GM23248 (cell line): ENCODE data around the gene DOCK6. TPM values are rescaled to one million over a fixed set of nuclear protein-coding genes. Genes with fewer than 3 reads are reported as not detected.

Experiments used
- DNase-seq: peaks from one replicate; pipeline ENCODE4 v3.0.0-alpha.2; 2015
- H2AFZ ChIP-seq: fragments of 200-600 bp; sonication (generic); 2 replicates; pipeline ENCODE4 v1.6.1; 2016; ENCODE audit warnings: antibody characterized with exemption
- H3F3A ChIP-seq: fragments of 200-600 bp; sonication (generic); 2 replicates; pipeline ENCODE4 v1.6.1; 2016; ENCODE audit warnings: mild to moderate bottlenecking, antibody characterized with exemption, mixed run types; ENCODE audit not compliant: insufficient read depth
- H3K27ac ChIP-seq: fragments of 200-600 bp; sonication (generic); 2 replicates; pipeline ENCODE4 v1.5.1; 2016; ENCODE audit warnings: mild to moderate bottlenecking
- H3K27me3 ChIP-seq: fragments of 200-600 bp; sonication (generic); replicated peaks from 2 replicates; pipeline ENCODE4 v1.6.1; 2016; ENCODE audit warnings: mild to moderate bottlenecking; ENCODE audit not compliant: insufficient read depth
- H3K36me3 ChIP-seq: fragments of 200-600 bp; sonication (generic); 2 replicates; pipeline ENCODE4 v1.6.1; 2016; ENCODE audit warnings: low read depth, mild to moderate bottlenecking
- H3K4me1 ChIP-seq: fragments of 200-600 bp; sonication (generic); 2 replicates; pipeline ENCODE4 v1.6.1; 2016; ENCODE audit warnings: mild to moderate bottlenecking; ENCODE audit not compliant: insufficient read depth
- H3K4me2 ChIP-seq: fragments of 200-600 bp; sonication (generic); one replicate; pipeline ENCODE4 v1.6.1; 2016; ENCODE audit warnings: mild to moderate bottlenecking; ENCODE audit not compliant: unreplicated experiment
- H3K4me3 ChIP-seq: fragments of 200-600 bp; sonication (generic); 2 replicates; pipeline ENCODE4 v1.5.1; 2016; ENCODE audit warnings: mild to moderate bottlenecking
- H3K79me2 ChIP-seq: fragments of 200-600 bp; sonication (generic); 2 replicates; pipeline ENCODE4 v1.6.1; 2016; ENCODE audit warnings: mild to moderate bottlenecking; ENCODE audit not compliant: insufficient read depth
- H3K9ac ChIP-seq: fragments of 200-600 bp; sonication (generic); 2 replicates; pipeline ENCODE4 v1.6.1; 2016; ENCODE audit warnings: mild to moderate bottlenecking
- H3K9me2 ChIP-seq: fragments of 200-600 bp; sonication (generic); 2 replicates; pipeline ENCODE4 v1.6.1; 2016; ENCODE audit warnings: mixed run types, mild to moderate bottlenecking, moderate library complexity; ENCODE audit not compliant: insufficient read depth
- H3K9me3 ChIP-seq: fragments of 200-600 bp; sonication (generic); one replicate; pipeline ENCODE4 v1.6.1; 2017; ENCODE audit warnings: low read depth
- H4K20me1 ChIP-seq: fragments of 200-600 bp; sonication (generic); 2 replicates; pipeline ENCODE4 v1.6.0; 2016; ENCODE audit not compliant: insufficient read depth
- EZH2 ChIP-seq: fragments of 200-600 bp; sonication (generic); IDR thresholded peaks from 2 replicates; pipeline ENCODE4 v1.6.1; 2018; ENCODE audit warnings: antibody characterized with exemption, mild to moderate bottlenecking; ENCODE audit not compliant: insufficient read depth, poor library complexity, severe bottlenecking
- EZH2phosphoT487 ChIP-seq: fragments of 200-600 bp; sonication (generic); IDR thresholded peaks from 2 replicates; pipeline ENCODE4 v1.6.1; 2018; ENCODE audit warnings: antibody characterized with exemption, moderate library complexity, mild to moderate bottlenecking, low read depth; ENCODE audit not compliant: insufficient read depth
- WGBS, 2 experiments: methylation state at CpG; one replicate each; pipeline ENCODE4 v1.1.6; 2015 to 2017; ENCODE audit warnings: low lambda C conversion rate in 2 of 2, low coverage in 1 of 2; ENCODE audit errors: missing lambda C conversion rate in 2 of 2; 5-methylcytosine and 5-hydroxymethylcytosine counted together
- in situ Hi-C: fragments of 300-500 bp; cut with MboI; formaldehyde crosslinking; loops from 2 replicates; pipeline ENCODE4 v1.15.0; 2020
- polyA plus RNA-seq: library from polyadenylated mRNA; unstranded; fragments of >200 nt; fragmentation: Nextera tagmentation; extraction: Ambion mirVana; gene quantifications from 2 replicates; pipeline ENCODE4 v1.2.1, GENCODE V29; 2016
- total RNA-seq: library from RNA; depleted of rRNA; stranded (reverse); fragments of >200 nt; shearing (Covaris generic); gene quantifications from 2 replicates; pipeline ENCODE4 v1.2.3, GENCODE V29; 2014

DOCK6 gene
- total and polyA plus RNA-seq, 2 experiments from 2014 or later: 10.7 to 11.8 TPM

- Histone ChIP-seq H3K27me3 (no peaks in the 10 kb centered on the region), H3K9me3 (no peaks in the 10 kb centered on the region), H3K79me2 (no peaks in the 10 kb centered on the region), H3K4me1 (no peaks in the 10 kb centered on the region), H3K4me2 (no peak overlapping the region), H3K4me3 (no peak overlapping the region), H4K20me1 (no peaks in the 10 kb centered on the region), H3K9ac (no peak overlapping the region), H2AFZ (no peak overlapping the region), H3F3A (no peaks in the 10 kb centered on the region), H3K9me2 (no peaks in the 10 kb centered on the region), H3K27ac (no peak overlapping the region), H3K36me3 (no peaks in the 10 kb centered on the region)
- DNase-seq: no peak
- in situ Hi-C loops: no loop called here
- TF ChIP-seq EZH2phosphoT487 (no peak), EZH2 (no peak)
- WGBS, 2 experiments: 88 to 91% methylated on average over 10 to 15 of the region's 15 CpGs
These were observed 25.0 kb downstream of the DOCK6 start for GRCh38 chr19:11237321-11237720.

- H3K9me3 ChIP-seq: no peaks in the 10 kb centered on the region
- H2AFZ ChIP-seq: no peak overlapping the region
- H3K27me3 ChIP-seq: no peaks in the 10 kb centered on the region
- in situ Hi-C loops: no loop called here
- no peaks in the 10 kb centered on the region for H3K9me2 ChIP-seq
- 93 to 95% methylated on average over 25 to 31 of the region's 31 CpGs for WGBS, 2 experiments
- H4K20me1 ChIP-seq: no peaks in the 10 kb centered on the region
- no peak for TF ChIP-seq EZH2
- no peak for TF ChIP-seq EZH2phosphoT487
- no peak for DNase-seq
- no peak overlapping the region for H3K27ac ChIP-seq
- H3K4me2 ChIP-seq: no peak overlapping the region
- H3K4me3 ChIP-seq: no peak overlapping the region
- H3K9ac ChIP-seq: no peak overlapping the region
- no peaks in the 10 kb centered on the region for H3K36me3 ChIP-seq
- no peaks in the 10 kb centered on the region for H3F3A ChIP-seq
- H3K79me2 ChIP-seq: no peaks in the 10 kb centered on the region
- no peaks in the 10 kb centered on the region for H3K4me1 ChIP-seq
These were observed 25.7 kb downstream of the DOCK6 start for GRCh38 chr19:11236324-11237301.

GRCh38 chr19:11234486-11235075 is 27.7 kb downstream of the DOCK6 start:
- H3K27ac ChIP-seq: no peak overlapping the region
- no peak overlapping the region for H3K4me2 ChIP-seq
- H2AFZ ChIP-seq: no peak overlapping the region
- in situ Hi-C loops: no loop called here
- H3K79me2 ChIP-seq: no peaks in the 10 kb centered on the region
- H3F3A ChIP-seq: no peaks in the 10 kb centered on the region
- no peaks in the 10 kb centered on the region for H3K9me3 ChIP-seq
- H3K4me1 ChIP-seq: no peaks in the 10 kb centered on the region
- no peak overlapping the region for H3K4me3 ChIP-seq
- no peak for TF ChIP-seq EZH2
- DNase-seq: no peak
- H4K20me1 ChIP-seq: no peaks in the 10 kb centered on the region
- no peak overlapping the region for H3K9ac ChIP-seq
- WGBS, 2 experiments: 86 to 91% methylated on average over 5 of the region's 5 CpGs
- H3K36me3 ChIP-seq: no peaks in the 10 kb centered on the region
- H3K27me3 ChIP-seq: no peaks in the 10 kb centered on the region
- H3K9me2 ChIP-seq: no peaks in the 10 kb centered on the region

- Histone ChIP-seq H3K27me3 (no peaks in the 10 kb centered on the region), H3F3A (no peaks in the 10 kb centered on the region), H4K20me1 (no peaks in the 10 kb centered on the region), H3K4me3 (no peak overlapping the region), H2AFZ (no peak overlapping the region), H3K79me2 (no peaks in the 10 kb centered on the region), H3K36me3 (no peaks in the 10 kb centered on the region), H3K9me2 (no peaks in the 10 kb centered on the region), H3K9ac (no peak overlapping the region), H3K4me2 (no peak overlapping the region), H3K9me3 (no peaks in the 10 kb centered on the region), H3K27ac (no peak overlapping the region), H3K4me1 (no peaks in the 10 kb centered on the region)
- WGBS, 2 experiments: 90% methylated on average over 15 of the region's 15 CpGs
- no peak for DNase-seq
- in situ Hi-C loops: no loop called here
- TF ChIP-seq EZH2: no peak
These were observed 29.3 kb downstream of the DOCK6 start for GRCh38 chr19:11233073-11233472.
